IMR-90 (cell line): Measurements from ENCODE around the gene ZNF320. TPM values are rescaled to one million over a fixed set of nuclear protein-coding genes. Genes with fewer than 3 reads are reported as not detected.

Experiments used
- ATAC-seq: fragments of 200-7000 bp; cut with Tn5 transposase; 2 replicates; pipeline ENCODE4 v1.9.1; 2020; ENCODE audit warnings: low read depth, mild to moderate bottlenecking, moderate library complexity
- BruUV-seq: library from RNA; stranded (reverse); fragments of 400-500 nt; replicated peaks from 2 replicates; lab custom pipeline; 2021; lab: Mats Ljungman, UMichigan
- CTCF ChIA-PET: fragments of 300-600 bp; formaldehyde crosslinking; extraction: SDS; loops from one replicate; lab custom pipeline; 2021; ENCODE audit warnings: antibody characterized with exemption; lab: Yijun Ruan, JAX
- POLR2A ChIA-PET: fragments of 300-600 bp; sonication (Branson Sonifier 250); formaldehyde crosslinking; loops from one replicate; lab custom pipeline; 2022; ENCODE audit warnings: antibody characterized with exemption; ENCODE audit not compliant: unreplicated experiment; lab: Charles Lee
- DNase-seq: peaks from one replicate; pipeline ENCODE4 v3.0.0; 2013
- H2AFZ ChIP-seq: replicated peaks from 2 replicates; pipeline ENCODE3; 2013; ENCODE audit warnings: low read length, mild to moderate bottlenecking; ENCODE audit not compliant: poor library complexity
- H2AK5ac ChIP-seq: 2 replicates; pipeline ENCODE4 v1.6.1; 2013; ENCODE audit warnings: low read depth, low read length, inconsistent platforms
- H2AK9ac ChIP-seq: replicated peaks from 2 replicates; pipeline ENCODE3; 2013; ENCODE audit warnings: mild to moderate bottlenecking, low read depth, low read length, moderate library complexity; ENCODE audit not compliant: poor library complexity
- H2BK120ac ChIP-seq: 2 replicates; pipeline ENCODE4 v1.6.1; 2013; ENCODE audit warnings: low read depth, low read length, inconsistent platforms
- H2BK15ac ChIP-seq: 3 replicates; pipeline ENCODE4 v1.6.1; 2013; ENCODE audit warnings: low read depth, low read length, inconsistent platforms
- H2BK20ac ChIP-seq: 2 replicates; pipeline ENCODE4 v1.6.1; 2013; ENCODE audit warnings: low read depth, mild to moderate bottlenecking, inconsistent platforms, low read length, moderate library complexity
- H2BK5ac ChIP-seq: 2 replicates; pipeline ENCODE4 v1.6.1; 2013; ENCODE audit warnings: mild to moderate bottlenecking, low read depth, low read length, inconsistent platforms; ENCODE audit not compliant: poor library complexity, severe bottlenecking
- H3K14ac ChIP-seq: replicated peaks from 2 replicates; pipeline ENCODE4 v1.6.1; 2013; ENCODE audit warnings: low read depth, low read length, inconsistent platforms
- H3K18ac ChIP-seq: 2 replicates; pipeline ENCODE4 v1.6.1; 2013; ENCODE audit warnings: low read depth, low read length, control low read depth
- H3K23ac ChIP-seq: 2 replicates; pipeline ENCODE4 v1.6.1; 2013; ENCODE audit warnings: low read depth, low read length, inconsistent platforms
- H3K27ac ChIP-seq: 2 replicates; pipeline ENCODE4 v1.5.1; 2013; ENCODE audit warnings: mild to moderate bottlenecking, control low read depth, low read length; ENCODE audit not compliant: insufficient read depth
- H3K27me3 ChIP-seq: 2 replicates; pipeline ENCODE4 v1.6.1; 2013; ENCODE audit warnings: low read length; ENCODE audit not compliant: control insufficient read depth, insufficient read depth
- H3K36me3 ChIP-seq: 2 replicates; pipeline ENCODE4 v1.6.1; 2013; ENCODE audit warnings: low read length, mixed read lengths; ENCODE audit not compliant: control insufficient read depth, insufficient read depth
- H3K4ac ChIP-seq: 2 replicates; pipeline ENCODE4 v1.6.1; 2013; ENCODE audit warnings: low read depth, low read length, inconsistent platforms
- H3K4me1 ChIP-seq: 2 replicates; pipeline ENCODE4 v1.6.1; 2013; ENCODE audit warnings: low read length, mixed read lengths; ENCODE audit not compliant: control insufficient read depth, insufficient read depth
- H3K4me2 ChIP-seq: 2 replicates; pipeline ENCODE4 v1.6.1; 2013; ENCODE audit warnings: low read depth, mild to moderate bottlenecking, control low read depth, low read length, moderate library complexity
- H3K4me3 ChIP-seq: 2 replicates; pipeline ENCODE4 v1.5.1; 2013; ENCODE audit warnings: low read depth, mild to moderate bottlenecking, control low read depth, low read length, moderate library complexity; ENCODE audit not compliant: insufficient read depth
- H3K56ac ChIP-seq: 2 replicates; pipeline ENCODE4 v1.6.1; 2013; ENCODE audit warnings: low read length, inconsistent platforms; ENCODE audit not compliant: insufficient read depth; ENCODE audit errors: extremely low read depth
- H3K79me1 ChIP-seq, 2 experiments: 2 replicates each; pipeline ENCODE4 v1.6.1; 2013; ENCODE audit warnings: low read length in 2 of 2, inconsistent platforms in 1 of 2, low read depth in 1 of 2
- H3K9ac ChIP-seq: 2 replicates; pipeline ENCODE4 v1.6.1; 2013; ENCODE audit warnings: low read depth, low read length, control low read depth
- H3K9me1 ChIP-seq: 2 replicates; pipeline ENCODE4 v1.6.1; 2013; ENCODE audit warnings: low read length, inconsistent platforms; ENCODE audit not compliant: insufficient read depth
- H3K9me3 ChIP-seq: 2 replicates; pipeline ENCODE4 v1.6.1; 2013; ENCODE audit warnings: low read length; ENCODE audit not compliant: control insufficient read depth, insufficient read depth
- H4K20me1 ChIP-seq: 2 replicates; pipeline ENCODE4 v1.6.1; 2013; ENCODE audit warnings: low read length, inconsistent platforms; ENCODE audit not compliant: insufficient read depth
- H4K5ac ChIP-seq: 2 replicates; pipeline ENCODE4 v1.6.1; 2013; ENCODE audit warnings: mild to moderate bottlenecking, low read depth, low read length, control low read depth
- H4K8ac ChIP-seq, 2 experiments: 2 replicates each; pipeline ENCODE4 v1.6.1; 2013; ENCODE audit warnings: low read depth in 2 of 2, low read length in 2 of 2, control low read depth in 1 of 2, inconsistent platforms in 1 of 2
- H4K91ac ChIP-seq: 2 replicates; pipeline ENCODE4 v1.6.1; 2013; ENCODE audit warnings: low read depth, low read length, inconsistent platforms; ENCODE audit not compliant: insufficient read depth
- CEBPB ChIP-seq: IDR thresholded peaks from 2 replicates; pipeline ENCODE4 v1.6.1; 2012; ENCODE audit warnings: low read depth, low read length, improper control_type of control experiment
- WGBS, 2 experiments: methylation state at CpG; one replicate each; pipeline versions ENCODE4 v1.1.5 to v1.1.7; 2013; ENCODE audit warnings: missing lambda C conversion rate in 2 of 2; ENCODE audit not compliant: insufficient read length in 1 of 2; ENCODE audit errors: extremely low coverage in 2 of 2; 5-methylcytosine and 5-hydroxymethylcytosine counted together
- dilution Hi-C: fragments of 300-500 bp; cut with HindIII; formaldehyde crosslinking; loops from one replicate; pipeline ENCODE4 v1.14.3; 2018; ENCODE audit warnings: low sequenced_read_pairs; ENCODE audit not compliant: unreplicated experiment
- in situ Hi-C: fragments of 300-500 bp; cut with MboI; formaldehyde crosslinking; loops from 3 replicates; pipeline ENCODE4 v1.14.3; 2019; ENCODE audit warnings: low sequenced_read_pairs, inconsistent platforms, mixed read lengths
- intact Hi-C: fragments of 100-400 bp; cut with micrococcal nuclease; formaldehyde crosslinking; loops from 2 replicates; pipeline ENCODE4 v1.10.0; 2022
- polyA plus RNA-seq, 3 experiments: library from polyadenylated mRNA; depleted of rRNA; stranded (reverse); fragments of >200 nt; gene quantifications; 2 replicates each; pipeline ENCODE4 v1.2.3, GENCODE V29; 2012; ENCODE audit warnings: low replicate concordance in 1 of 3
- total RNA-seq: library from RNA; depleted of rRNA; stranded (reverse); fragments of >200 nt; gene quantifications from 2 replicates; pipeline ENCODE4 v1.2.3, GENCODE V29; 2012

Gene ZNF320
- total and polyA plus RNA-seq, 2 of the 4 experiments (the other 2 are of a cell fraction), result 3.4 to 5.0 TPM

DNA sequence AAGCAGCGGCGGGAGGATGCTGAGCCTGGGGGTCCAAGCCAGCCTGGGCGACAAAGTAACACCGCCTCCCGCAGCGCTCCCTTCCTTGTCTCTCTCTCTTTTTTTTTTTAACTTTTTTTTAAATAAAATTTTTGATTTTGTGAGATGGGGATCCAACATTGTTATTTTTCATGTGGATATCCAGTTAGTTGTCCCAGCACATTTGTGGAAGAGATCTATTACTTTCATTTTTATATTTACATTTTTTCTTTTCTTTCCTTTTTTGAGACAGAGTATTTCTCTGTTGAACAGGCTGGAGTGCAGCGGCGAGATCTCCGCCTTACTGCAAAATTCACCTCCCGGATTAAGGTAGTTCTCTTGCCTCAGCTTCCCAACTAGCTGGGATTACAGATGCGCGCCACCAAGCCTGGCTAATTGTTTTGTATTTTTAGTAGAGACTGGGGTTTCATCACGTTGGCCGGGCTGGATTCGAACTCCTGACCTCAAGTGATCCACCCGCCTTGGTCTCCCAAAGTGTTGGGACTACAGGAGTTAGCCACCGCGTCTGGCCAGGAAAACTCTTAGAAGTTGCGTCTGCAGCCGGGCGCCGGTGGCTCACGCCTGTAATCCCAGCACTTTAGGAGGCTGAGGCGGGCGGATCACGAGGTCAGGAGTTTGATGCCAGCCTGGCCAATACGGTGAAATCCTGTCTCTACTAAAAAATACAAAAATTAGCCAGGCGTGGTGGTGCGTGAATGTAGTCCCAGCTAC, 45.9 kb upstream of the ZNF320 start:
- Histone ChIP-seq H2AFZ (peak overlapping the region; percentile 91), H3K56ac (no peak overlapping the region), H3K79me1 (no peaks in the 10 kb centered on the region; a peak in 1 of 4 replicates), H2BK20ac (no peak overlapping the region), H4K8ac (peak overlapping the region in 1 of 2 experiments; percentile 43; a peak in 2 of 4 replicates), H3K18ac (no peak overlapping the region), H2AK5ac (no peak overlapping the region; the same call in 1 of the 2 replicates), H3K4me2 (peak overlapping the region; percentile 74), H3K27me3 (no peaks in the 10 kb centered on the region), H3K9me3 (peaks cover 14% of the 10 kb centered on the region), H3K23ac (0 out of 2 replicates have a peak overlapping the region, but pooled peaks have one; percentile 59), H2BK15ac (0 out of 3 replicates have a peak overlapping the region, but pooled peaks have one; percentile 37), H2AK9ac (no peak overlapping the region), H4K5ac (no peak overlapping the region), H3K4me3 (peak overlapping the region; percentile 74), H4K20me1 (no peaks in the 10 kb centered on the region), H2BK5ac (peak overlapping the region; percentile 53), H3K36me3 (no peaks in the 10 kb centered on the region; the same call in 1 of the 2 replicates), H3K9me1 (no peaks in the 10 kb centered on the region), H3K9ac (peak overlapping the region; percentile 56; the same call in 1 of the 2 replicates), H3K14ac (no peak overlapping the region), H3K4ac (no peak overlapping the region), H3K27ac (peak overlapping the region; percentile 50; the same call in 1 of the 2 replicates), H3K4me1 (no peaks in the 10 kb centered on the region), H2BK120ac (no peak overlapping the region), H4K91ac (no peak overlapping the region)
- ChIA-PET CTCF (no interaction called here), POLR2A (no interaction called here)
- no peak for TF ChIP-seq CEBPB
- DNase-seq, result no peak
- dilution Hi-C loops (no loop called here), intact Hi-C loops (loop anchor here (2.0 kb wide), 1 partner anchor 85 kb away; no protein-coding TSS in a partner anchor), in situ Hi-C loops (no loop called here)
- 88% methylated on average over 6 of the region's 29 CpGs; no CpG with 5 or more reads in 1 of the 2 experiments for WGBS, 2 experiments
- ATAC-seq, result no peak
- BruUV-seq, result no TSS peak
